HG03196 (cell line): Measurements from ENCODE around the gene SLC25A5.
"Not testable (repeated sequence)": the region's sequence is repeated elsewhere in the genome, so short reads cannot be mapped to it uniquely, and the experiment has no call there.

Source experiments
- ATAC-seq: cut with Tn5 transposase; IDR thresholded peaks from one replicate; pipeline ENCODE4 v1.9.1; 2021; ENCODE audit not compliant: unreplicated experiment

Gene SLC25A5

DNA sequence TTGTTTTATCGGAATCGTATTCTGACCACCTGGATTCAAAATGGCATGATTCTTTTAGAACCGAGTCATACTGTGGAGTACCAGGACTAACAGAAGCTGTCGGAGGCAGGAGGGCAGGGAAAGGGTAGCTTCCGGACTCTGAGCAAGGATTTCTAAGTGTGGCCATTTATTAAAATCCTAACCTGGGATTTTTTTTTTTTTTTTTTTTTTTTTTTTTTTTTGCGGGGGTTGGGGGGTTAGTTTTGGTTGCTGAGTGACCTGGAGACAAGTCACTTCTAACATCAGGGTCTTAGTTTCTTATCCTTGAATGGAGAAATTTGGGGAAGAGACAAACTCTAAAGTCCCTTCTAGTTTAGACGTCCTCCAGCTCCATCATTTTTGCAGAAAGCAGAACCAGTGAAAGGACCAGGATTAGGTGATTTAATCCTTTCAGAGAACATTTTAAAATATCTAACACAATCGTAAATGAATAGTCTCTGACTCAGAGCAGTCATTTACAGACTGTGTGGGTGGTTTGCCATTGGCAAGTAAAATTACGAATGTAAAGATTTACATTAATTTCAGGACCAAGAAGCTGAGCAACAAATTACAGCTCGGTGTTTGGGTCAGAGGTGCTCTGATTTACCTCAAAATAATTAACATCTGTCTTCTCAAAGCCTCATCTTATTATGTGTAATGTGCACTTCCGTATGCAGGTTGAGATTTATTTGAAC, 7.3 kb downstream of the SLC25A5 start:
- ATAC-seq: no peak

DNA sequence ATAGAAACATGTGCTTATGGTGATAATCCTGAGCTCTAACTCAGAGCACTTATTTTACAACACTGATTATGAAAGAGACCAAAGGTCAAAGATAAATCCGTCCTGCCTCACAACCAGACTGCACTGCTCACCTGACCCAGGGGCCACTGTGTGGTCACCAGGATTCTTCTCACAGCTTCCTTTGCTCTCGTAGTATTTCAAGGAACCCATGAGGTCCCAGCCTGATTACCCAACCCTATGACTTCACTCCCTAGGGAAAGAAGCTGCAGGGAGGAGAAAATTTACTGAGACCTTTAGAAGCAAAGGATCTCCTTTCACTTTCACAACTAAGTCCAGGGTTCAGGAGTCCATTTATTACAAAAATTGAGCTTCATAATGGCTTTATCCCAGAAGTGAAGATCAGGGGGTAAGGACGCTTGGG, 9.6 kb downstream of the SLC25A5 start:
- no peak for ATAC-seq

DNA sequence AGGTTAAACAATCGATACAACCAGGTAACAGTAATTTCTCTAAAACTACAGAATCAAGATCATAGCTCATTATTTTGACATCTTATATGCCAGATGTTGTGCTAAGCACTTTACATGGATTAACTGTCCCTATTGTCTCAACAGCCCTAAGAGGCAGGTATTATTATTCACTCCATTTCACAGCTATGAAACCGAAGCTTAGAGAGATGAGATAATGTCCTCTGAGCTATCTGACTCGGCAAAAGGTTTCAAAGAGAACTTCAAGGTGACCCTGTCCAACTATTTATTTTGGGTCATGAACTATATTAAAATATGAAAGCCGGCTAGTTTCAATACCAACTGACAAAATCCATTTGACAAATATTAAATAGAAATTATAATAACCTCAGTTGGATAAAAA, 10.3 kb downstream of the SLC25A5 start:
- ATAC-seq: no peak

DNA sequence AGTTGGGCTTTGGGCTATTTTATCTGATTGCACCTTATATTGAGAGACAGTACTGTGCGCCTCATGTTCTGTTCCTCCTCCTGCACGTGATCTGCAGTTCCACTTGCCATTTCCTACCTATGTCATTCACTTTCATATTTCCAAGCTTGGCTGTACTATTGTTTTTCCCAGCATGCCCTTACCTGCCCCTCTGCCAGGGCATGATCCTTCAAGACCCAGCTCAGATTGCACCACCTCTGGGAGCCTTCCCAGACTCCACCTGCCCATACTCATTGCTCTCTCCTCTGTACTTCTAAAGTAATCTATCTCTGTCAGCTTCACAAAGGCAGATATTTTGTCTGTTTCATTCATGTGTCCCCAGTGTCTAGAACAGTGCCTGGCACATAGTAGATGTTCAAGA, 11.6 kb downstream of the SLC25A5 start:
- no peak for ATAC-seq

DNA sequence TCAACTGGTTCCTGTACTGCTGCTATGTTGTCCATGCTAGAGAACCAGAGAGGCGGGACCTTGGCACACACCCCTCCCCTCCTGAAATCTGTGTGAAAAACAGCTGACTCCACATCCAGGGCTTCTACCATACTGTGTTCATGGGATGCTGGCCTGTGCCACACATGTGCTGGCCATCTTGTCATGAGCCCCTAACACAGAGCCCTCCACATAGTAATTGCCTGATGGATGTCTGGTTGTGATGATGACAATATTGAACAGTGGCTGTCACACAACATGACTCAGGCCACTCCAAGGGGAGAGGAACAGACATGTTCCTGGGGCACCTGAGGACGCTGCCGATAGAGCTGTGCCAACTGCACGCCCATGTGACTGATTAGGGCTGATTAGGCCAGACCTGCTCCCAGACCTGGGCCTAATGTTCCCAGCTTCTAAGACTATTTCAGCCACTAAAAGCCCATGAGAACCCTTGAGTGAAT, 13.1 kb downstream of the SLC25A5 start:
- no peak for ATAC-seq

DNA sequence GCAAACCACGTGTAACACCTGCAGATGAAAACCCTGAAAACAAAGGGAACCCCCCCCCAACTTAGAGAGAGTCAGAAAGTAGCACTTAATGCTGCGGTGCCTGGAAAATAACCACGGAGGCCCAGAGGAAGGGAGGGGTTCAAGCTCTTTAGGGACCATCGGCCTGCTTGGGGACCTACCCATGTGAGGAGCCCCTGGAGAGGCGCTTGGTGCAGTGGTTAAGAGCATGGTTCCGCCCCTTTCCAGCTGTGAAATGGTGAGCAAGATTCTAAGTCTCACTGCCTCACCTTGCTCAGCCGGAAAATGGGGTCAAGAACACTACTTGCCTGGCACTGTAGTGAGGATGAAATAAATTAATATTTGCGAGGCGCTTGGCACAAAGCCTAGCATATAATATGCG, 13.8 kb downstream of the SLC25A5 start:
- ATAC-seq: no peak

DNA sequence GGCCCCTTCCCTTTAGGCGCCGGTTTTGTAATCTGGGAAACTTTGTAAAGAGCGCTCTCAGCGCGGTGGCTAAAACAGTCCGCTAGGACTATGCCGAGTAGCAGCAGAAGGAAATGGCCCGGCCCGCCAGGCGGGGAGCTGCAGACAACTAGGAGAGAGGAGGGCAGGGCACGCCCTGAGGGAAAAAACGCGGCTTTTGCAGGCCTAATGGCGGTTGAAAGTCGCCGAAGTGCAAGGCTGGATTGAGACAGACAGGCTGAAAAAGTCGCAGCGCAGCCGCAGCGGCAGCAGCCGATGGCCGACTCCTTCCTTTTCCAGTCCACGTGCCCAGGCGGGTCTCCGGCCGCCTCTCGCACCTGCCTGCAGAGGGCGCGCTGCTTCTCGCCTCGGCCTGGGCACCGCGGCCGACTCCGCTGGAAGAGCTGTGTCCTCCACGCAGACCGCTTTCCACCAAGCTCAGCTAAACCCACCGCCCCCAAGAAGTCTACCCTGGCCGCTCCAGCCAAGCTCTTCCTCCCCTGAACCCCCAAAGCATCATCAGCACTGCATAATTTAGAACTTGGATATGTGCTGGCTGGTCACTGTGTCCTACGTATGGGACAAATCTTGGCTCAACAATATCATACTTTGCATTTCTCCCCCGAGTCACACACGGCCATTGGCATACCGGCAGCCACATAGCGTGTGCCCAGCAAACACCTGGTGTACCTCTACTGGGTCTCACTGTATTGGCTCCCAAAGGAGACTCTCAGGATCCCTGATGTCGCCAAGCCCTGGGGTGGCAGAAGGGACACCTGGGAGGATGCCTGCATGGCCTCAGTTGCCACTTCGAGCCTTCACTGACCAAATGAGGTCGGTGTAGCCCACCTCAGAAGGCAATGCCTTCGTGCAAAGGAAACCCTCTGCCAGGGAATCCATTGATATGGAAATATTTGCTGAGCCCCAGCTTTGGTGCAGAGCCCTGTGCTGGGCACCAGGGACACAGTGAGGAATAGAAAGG, 14.5 kb downstream of the SLC25A5 start:
- peak; percentile 80 for ATAC-seq

DNA sequence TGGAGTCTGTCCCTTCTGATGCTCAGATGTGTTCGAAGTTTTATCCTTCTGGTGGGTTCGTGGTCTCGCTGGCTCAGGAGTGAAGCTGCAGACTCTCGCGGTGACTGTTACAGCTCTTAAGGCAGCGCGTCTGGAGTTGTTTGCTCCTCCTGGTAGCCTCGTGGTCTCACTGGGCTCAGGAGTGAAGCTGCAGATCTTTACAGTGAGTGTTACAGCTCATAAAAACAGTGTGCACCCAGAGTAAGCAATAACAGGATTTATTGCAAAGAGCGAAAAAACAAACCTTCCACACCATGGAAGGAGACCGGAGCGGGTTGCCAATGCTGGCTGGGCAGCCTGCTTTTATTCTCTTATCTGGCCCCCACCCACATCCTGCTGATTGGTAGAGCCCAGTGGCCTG, 18.5 kb downstream of the SLC25A5 start:
- no peak for ATAC-seq

DNA sequence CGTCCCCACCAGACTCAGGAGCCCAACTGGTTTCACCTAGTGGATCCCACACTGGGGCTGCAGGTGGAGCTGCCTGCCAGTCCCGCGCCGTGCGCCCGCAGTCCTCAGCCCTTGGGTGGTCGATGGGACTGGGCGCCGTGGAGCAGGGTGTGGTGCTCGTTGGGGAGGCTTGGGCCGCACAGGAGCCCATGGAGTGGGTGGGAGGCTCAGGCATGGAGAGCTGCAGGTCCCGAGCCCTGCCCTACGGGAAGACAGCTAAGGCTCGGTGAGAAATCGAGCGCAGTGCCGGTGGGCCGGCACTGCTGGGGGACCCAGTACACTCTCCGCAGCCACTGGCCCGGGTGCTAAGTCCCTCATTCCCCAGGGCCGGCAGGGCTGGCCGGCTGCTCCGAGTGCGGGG, 19.5 kb downstream of the SLC25A5 start:
- ATAC-seq: not testable (repeated sequence)

DNA sequence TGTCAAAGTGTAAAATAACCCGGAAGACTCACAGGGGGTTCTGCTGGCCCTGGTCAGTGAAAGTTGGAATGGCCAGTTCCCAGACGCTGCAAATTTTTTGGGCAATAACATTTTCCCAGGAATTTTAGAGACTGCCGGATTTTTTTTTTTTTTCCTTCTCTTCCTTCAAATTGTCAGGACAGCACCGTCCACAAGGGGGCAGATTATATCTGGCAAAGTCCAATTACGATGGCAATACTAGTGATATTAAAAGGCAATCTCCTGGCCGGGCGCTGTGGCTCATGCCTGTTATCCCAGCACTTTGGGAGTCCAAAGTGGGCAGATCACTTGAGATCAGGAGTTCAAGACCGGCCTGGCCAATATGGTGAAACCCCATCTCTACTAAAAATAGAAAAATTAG, 20.5 kb downstream of the SLC25A5 start:
- no peak for ATAC-seq

DNA sequence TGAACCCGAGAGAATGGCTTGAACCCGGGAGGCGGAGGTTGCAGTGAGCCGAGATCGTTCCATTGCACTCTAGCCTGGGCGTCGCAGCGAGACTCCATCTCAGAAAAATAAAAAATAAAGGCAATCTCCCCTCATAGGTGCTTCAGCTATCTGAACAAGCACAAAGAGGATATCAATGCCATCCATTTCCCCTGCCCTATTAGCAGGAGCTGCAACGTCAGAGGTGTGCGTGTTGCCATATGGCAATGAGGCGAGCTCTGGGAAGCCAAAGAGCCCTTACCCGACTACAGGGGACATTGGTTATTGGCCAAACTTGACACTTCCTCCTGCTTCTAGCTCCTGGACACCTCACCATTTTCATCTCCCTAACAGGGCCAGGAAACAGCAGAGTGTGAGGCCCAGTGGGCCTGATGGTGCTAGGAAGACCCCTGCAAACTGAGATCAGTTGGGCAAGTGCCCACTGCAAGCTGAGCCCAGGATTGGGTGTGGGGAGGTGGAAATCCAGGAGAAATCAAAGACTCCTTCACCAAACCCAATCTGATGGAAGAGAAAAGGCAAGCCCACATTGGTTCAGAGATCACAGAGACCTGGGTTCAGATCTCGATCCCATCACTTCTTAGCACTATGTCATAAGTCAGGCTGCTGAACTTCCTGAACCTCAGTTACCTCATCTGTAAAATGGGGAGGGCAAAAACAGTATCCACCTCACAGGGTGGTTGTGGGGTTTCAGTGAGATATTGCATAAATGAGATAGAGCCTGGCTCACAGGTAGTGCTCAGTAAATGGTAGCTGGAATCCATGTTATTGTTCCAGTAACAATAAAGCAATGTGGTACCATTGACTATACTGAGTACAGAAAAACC, 21.2 kb downstream of the SLC25A5 start:
- no peak for ATAC-seq

DNA sequence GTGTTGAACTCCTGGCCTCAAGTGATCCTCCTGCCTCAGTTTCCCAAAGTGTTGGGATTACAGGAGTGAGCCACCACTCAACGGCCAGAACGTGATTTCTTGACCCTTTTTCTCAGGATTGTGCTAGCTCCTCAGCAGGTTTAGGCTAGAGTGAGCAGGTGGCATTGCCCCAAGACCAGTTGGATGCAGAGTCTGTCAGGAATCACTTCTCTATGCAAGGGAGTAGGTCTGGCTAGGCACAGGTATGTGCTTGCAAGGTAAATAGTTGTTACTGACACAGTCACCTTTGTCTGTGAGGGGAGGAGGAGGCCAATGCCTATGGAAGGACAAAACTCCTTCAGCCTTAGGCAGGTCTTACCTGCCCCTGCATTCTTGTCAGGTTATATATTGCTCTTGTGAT, 24.2 kb downstream of the SLC25A5 start:
- no peak for ATAC-seq

DNA sequence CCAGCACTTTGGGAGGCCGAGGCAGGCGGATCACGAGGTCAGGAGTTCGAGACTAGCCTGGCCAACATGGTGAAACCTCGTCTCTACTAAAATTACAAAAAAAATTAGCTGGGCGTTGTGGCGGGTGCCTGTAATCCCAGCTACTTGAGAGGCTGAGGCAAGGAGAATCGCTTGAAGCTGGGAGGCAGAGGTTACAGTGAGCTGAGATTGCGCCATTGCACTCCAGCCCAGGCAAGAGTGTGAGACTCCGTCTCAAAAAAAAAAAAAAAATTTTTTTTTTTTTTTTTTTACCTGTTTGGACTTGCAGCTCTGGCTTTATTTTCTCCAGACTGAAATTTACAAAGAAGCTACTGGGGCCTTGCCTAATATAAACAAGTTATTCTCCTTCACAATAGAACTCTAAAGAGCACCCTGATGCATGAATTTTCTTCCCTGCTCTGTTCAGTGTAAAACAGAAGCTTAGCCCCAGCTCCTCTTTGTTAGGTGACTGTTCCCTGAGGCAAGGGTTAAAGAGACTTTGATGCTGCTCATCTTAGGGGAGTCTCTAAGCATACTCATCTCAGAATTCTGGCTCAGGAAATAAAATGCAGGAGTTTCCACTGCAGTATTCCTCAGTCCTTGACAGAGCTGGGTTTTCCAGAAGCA, 25.7 kb downstream of the SLC25A5 start:
- ATAC-seq: not testable (repeated sequence)

DNA sequence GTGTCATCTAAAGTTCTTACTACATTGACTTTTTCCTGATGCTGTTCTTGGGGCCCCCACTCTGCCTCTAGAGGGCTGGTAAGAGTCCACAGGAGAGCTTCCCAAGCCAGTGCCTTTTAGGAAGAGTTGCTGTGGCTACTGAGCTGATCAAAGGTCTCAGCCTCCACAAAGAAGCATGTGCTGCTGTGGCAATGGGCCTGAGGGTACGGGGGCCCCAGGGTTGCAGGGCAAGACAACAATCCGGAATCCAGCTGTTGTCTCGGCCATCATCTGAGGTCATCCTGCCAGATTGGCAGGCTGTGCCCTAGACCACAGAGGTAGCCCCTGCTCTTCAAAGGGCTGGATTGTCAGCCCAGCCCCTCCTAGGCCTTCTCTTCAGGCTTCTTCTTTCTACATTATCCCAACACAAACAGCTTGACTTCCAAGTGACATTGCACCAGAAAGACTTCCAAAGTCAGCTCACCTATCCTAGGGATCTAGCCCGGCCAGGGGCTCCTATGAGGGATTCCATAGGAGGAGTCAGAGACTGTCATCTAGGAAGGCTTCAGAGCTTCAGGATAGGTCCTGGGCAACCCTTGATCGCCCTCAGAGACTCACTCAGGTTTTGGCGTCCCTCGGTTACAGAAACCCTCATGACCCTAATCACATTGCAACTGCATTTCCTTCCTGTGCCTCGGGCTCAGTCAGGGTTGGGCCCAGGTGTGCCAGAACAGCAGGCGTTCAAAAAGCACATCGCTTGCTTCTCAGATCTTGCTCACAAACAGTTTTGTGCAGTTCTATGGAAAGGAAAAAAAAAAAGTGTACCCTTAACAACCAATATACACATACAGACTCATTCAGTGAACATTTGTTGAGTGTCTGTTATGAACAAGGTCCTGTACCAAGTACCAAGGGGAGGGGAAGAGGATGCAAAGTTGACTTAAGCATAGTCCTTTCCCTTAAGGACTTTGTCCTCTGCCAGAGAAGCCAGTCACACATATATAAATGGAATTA, 27.8 kb downstream of the SLC25A5 start:
- no peak for ATAC-seq

DNA sequence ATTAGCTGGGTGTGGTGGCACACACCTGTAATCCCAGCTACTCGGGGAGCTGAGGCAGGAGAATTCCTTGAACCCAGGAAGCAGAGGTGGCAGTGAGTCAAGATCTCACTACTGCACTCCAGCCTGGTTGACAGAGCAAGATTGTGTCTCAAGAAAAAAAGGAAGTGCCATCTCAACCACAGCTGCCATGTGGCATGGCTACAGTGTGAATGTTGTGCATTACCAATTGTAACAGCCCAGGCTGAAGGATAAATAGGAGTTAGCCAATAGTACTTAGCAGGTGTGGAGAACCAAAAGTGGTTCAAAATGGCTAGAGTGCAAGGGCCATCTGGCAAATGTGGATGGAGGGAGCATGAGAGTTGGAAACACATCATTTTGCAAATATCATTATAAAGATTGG, 28.9 kb downstream of the SLC25A5 start:
- no peak for ATAC-seq

DNA sequence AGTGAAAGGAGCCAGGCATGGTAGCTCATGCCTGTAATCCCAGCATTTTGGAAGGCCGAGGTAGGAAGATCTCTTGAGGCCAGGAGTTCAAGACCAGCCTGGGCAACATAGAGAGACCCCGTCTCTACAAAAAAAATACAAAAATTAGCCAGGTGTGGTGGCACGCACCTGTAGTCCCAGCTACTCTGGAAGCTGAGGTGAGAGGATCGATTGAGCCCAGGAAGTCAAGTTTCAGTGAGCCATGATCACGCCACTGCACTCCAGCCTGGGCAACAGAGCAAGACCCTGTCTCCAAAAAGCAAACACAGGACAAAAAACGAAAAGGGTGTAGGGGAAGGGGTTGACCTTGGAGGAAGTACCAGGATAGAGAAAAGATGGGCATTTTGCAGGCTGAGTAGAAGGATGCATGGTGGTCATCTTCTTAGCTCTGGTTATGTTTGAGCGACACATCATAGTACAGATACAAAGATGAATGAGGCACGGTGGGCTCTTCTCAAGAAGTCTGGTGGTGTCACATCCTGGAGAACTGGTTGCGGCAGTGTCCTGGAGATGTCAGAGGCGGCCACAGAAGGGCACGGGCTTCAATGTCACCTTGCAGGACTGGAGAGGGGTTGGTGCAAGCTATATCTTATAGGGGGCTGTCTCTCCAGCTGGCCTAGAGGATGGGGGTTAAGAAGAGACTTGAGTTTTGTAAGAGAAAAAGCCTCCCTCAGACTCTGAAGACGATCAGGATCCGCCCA, 32.0 kb downstream of the SLC25A5 start:
- no peak for ATAC-seq

DNA sequence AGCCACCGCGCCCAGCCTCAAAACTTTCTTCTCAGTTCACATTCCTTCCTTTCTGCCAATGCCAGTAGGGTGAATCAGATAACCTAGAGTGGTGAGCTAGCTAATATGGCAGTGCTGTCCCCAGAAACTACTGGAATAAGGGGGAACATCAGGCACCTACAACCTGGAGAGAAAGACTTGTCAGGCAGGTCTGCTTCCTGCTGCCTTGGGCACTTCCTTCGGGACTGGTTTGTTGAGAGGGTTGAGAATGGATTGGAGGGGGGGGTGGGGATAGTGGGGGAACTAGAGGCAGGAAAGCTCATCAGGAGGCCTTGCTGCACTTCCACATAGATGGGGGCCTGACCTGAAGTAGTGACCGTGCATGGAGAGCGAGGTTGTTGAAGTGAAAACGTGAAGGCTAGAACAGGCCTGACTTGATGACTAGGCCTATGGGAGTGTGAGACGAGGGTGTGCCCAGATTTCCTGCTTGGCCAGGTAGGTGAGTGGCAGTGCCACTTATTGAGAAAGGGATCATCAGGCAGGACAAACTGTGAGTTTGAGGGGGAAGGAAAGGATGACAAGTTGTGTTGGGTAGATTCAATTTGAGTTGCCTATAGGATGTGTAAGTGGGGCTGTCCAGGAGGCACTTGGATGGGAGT, 33.4 kb downstream of the SLC25A5 start:
- ATAC-seq: no peak
